Umbilical cord (tissue), 2 donors: ENCODE data around the gene TFR2. TPM values are rescaled to one million over a fixed set of nuclear protein-coding genes. Genes with fewer than 3 reads are reported as not detected.
A peak's percentile ranks its signal among the peaks of the same experiment; 100 is the strongest.

ENCODE experiments used
- DNase-seq: peaks from one replicate; pipeline ENCODE4 v3.0.0-alpha.2; 2015; ENCODE audit warnings: low spot score
- total RNA-seq: library from RNA; depleted of rRNA; stranded (reverse); fragments of >200 nt; gene quantifications from one replicate; pipeline ENCODE4 v1.2.3, GENCODE V29; 2014; ENCODE audit warnings: low replicate concordance; ENCODE audit not compliant: insufficient read depth

The TFR2 gene
- total RNA-seq, 1 donor from 2014 or later, result 2.4 TPM

DNA sequence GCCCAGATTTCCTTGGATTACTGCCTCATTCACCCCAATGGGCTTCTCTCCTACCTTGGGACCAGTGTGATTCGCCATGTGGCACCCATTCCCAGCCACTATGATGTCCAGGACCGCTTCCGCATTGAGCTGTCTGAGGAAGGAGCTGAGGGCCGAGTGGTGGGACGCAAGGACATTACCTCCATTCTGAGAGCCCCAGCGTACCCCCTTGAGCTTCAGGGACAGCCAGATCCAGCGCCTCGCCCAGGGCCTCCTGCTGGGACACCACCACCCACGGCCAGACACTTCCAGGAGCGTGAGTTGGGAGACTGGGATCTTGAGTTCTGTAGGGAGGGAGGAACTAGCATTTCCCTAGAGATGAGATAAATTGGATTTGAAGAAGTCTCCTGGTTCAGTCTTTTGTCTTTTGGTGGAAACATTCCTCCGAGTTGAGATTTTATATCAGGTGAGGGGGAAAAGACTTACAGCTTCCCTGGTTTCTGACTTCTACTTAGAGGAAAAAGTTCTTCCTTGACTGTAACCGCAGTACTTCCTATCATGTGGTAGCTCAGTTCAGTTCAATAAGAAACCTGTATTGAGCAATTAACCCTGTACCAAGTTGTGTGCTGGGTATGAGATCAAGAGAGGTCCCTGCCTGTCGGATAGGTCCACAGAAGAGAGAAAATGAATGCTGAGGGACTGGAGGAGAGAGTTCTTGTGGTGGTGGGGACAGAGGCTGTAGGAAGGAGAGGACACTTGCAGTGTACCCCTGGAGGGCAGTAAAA lies 27.8 kb downstream of the TFR2 start:
- no peak for DNase-seq

DNA sequence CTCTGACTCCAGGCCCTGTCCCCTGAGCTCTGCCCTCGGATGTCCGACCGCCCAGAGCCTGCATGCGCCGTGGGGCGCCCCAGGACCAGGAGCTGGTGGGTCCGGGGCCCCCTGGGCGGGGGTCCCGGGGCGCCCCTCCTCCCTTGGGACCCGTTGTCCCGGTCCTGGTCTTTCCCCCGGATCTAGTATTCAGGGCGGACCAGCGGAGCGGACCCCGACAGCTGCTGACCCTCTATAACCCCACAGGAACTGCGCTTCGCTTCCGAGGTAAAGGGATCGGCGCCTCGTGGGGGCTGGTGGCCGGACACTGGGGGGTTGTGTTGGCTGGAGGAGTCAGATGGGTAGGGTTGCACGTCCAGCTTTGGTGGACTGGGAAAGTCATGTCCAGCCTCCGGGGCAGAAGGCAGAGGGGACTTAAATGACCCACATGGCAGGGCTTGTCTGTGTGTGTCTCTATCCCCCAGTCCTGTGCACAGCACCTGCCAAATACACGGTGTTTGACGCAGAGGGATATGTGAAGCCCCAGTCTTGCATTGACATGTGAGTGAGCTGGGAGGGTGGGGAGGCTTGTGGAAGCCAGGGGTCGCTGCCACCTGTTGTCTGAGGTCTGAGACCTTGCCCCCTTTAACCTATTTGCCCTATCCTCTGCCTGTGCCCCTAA lies 28.5 kb downstream of the TFR2 start:
- no peak for DNase-seq

DNA sequence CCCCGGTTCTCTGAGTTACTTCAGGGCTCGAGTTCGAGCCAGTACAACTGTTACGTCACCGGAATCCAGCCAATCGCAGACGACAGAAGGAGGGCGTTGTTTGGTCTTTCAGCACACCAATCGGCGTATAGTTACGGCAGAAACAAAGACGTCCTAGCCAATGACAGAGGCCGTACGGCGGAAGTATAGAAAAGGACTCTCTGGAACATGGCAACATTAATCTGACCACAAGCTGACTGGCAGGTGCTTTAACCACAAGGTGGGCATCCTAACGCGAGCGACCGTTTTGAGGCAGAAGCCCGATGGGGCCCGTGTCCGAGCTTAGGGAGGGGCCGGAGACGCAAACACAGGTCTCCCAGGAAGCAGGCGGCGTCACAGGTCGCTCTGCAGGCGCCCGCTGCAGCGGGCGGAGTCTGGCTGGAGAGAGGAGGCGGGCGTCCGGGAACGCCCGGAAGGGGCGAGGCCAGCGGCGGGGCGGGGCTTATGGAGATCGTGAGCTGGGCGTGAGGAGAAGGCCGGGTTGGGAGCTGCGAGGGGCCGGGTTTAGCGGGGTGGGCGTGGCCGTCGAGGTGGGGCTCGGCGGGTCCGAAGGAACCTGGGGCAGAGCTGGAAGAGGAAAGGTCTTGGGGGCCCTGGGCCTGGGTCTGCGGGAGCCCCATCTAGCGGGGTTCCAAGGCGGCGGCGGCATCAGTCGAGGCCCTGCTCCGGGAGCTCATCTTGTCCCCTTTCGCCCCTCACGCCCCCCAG lies 29.2 kb downstream of the TFR2 start, which contains the start of gene MOSPD3:
Gene MOSPD3 (plus strand): TSS at position 558 of the 747 bp plus-strand sequence. CDS start 252 bp downstream, outside the sequence.
- peak; percentile 100 for DNase-seq

DNA sequence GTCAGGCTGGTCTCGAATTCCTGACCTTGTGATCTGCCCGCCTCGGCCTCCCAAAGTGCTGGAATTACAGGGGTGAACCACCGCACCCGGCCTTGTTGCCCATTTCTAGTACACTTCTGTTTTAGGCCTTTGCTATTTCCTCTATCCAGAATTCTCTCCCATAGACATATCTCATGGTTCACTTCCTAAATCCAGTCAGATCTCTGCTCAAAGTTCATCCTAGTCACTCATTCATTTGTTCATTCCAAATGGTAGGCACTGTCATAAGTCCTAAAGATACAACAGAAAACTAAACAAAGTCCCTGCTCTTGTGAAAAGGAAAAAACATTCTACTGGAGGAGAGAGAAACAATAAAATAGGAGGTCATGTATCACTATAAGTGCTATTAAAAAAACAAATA lies 31.4 kb downstream of the TFR2 start:
- DNase-seq, result no peak

DNA sequence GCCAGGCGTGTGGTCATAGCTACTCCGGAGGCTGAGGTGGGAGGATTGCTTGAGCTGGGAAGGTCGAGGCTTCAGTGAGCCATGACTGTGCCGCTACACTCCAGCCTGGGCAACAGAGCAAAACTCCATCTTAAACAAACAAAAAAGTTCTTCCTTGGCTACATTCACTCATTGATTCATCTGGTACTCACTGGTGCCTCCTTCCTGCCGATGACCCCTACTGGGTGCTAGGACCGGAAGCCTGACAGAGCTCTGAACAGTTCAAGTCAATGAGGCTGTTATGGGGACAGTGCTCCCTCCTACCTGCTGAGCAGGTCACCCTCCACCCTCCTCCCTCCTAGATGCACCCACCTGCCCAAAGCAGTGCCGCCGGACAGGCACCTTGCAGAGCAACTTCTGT lies 34.2 kb downstream of the TFR2 start:
- no peak for DNase-seq

DNA sequence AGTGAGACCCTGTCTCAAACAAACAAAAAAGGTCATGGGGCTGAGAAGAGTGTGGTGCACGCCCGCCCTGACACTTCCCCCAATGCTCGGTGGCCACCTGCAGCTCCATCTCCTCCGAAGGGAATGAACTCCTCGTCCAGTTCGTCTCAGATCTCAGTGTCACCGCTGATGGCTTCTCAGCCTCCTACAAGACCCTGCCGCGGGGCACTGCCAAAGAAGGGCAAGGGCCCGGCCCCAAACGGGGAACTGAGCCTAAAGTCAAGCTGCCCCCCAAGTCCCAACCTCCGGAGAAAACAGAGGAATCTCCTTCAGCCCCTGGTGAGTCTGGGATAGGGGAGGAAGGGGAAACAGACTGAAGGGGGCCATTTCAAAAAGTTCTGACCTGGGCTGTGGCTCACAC lies 35.0 kb downstream of the TFR2 start:
- DNase-seq, result no peak

DNA sequence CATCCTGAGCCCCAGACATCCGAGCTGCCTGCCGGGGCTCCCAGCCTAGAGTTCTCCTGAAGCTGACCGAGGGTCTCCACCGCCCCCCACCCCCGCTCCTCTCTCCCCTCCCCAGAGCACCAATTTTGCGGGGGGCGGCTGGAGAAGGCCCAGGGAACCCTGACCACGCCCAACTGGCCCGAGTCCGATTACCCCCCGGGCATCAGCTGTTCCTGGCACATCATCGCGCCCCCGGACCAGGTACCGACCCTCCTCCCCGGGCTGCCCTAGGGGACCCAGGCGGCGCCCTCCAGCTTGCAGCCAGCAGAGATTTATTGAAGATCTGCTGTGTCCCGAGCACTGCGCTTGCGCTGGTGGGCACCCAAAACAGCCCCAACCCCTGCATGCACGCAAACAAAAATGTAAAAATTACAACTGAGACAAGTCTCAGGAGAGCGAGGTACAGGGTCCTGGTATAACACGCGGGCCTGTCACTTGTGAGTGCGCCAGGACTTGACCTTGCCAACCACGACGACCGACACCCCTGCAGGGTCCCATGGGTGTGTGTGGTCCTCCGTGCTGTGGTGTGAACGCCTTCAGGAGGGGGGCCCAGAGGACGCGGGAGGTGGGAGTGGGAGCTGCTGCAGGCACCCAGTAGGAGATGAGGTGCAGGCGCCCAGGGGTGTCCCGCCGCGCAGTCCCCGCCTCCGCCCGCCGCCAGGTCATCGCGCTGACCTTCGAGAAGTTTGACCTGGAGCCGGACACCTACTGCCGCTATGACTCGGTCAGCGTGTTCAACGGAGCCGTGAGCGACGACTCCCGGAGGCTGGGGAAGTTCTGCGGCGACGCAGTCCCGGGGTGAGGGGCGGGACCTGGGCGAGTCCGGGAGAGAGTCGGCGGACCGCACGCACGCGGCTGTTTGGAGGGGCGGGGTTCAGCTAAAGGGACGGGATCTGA lies 36.1 kb downstream of the TFR2 start:
- no peak for DNase-seq

DNA sequence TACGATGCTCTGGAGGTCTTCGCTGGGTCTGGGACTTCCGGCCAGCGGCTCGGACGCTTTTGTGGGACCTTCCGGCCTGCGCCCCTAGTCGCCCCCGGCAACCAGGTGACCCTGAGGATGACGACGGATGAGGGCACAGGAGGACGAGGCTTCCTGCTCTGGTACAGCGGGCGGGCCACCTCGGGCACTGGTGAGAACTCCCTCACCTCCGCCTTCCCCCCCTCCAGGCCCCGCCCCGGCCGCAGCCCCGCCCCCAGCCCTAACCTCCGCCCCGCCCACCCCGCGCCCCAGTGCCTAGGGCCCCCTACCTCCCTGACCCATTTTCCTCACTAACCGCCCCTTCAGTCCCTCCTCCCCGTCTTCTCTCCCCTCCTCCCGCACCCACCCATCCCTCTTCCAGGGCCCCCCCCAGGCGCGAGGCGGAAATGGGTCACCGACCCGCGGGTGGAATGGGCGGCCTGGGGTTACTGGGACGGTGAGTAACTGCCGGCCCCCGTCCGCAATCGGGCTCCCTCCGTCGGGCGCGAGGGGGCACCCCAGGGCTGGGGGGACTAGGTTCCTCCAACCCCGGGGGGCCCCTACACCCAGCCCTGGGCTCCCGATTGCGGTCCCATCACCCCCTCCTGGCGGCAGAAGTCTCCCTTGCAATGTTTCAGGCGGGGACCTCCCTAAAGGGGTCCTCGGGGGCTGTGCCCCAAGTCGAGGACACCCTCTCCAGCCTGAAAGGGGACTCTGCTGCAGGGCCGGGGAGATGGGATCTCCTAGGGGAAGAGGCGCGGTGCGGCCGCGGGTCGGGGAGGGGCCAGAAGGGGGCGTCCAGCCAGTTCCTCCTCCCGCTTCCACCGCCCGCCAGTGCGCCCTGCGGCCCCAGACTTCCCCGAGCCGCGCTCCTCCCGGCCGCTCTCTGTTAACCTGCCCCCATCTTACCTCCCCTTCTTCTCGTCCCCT lies 37.0 kb downstream of the TFR2 start:
- peak; percentile 62 for DNase-seq

DNA sequence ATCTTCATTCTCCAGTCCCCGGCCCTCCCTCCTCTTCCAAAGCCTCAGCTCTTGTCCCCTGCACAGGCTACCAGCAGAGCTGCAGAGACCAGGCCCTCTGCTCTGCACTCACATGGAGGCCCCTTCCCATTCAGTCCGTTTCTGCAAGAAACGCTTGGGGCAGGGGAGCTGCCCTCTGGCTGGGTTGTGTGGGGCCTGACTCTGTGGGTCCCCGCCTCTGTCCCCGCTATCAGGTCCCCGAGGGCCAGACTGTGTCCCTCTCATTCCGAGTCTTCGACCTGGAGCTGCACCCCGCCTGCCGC lies 37.7 kb downstream of the TFR2 start:
- no peak for DNase-seq

DNA sequence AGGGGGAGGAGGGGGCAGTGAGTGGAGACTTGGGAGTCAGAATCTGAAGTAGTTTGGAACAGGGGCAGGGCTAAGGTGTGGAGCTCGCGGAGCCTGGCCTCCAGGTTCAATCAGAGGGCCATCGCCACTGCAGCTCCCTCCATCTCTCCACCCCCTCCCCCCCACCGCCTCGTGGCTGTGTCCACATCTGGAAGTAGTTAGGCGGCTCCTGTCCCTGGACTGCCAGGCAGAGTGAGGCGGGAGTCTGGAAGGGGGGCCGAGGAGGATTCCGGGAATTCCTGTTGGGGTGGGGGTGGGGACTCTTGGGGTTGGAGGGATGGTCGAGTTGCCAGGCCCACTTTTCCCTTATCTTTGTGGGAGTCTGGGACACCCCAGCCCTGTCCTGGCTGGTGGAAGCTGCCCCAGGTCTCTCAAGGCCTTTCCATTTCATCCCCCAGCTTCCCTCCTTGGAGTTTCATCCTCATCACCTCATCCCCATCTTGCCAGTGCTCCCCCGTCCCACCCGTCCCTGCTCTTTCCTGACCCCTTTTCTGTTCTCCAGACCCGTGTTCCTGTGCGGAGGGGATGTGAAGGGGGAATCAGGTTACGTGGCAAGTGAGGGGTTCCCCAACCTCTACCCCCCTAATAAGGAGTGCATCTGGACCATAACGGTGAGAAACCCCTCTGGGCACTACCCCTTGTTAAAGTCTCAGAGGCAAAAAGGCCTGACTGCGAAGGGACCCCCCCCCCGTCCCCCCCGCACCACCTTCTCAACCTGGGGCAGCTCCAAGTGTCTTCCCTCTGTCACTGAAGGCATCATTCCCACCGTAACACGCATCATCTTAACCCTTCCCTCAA lies 38.2 kb downstream of the TFR2 start:
- peak; percentile 92 for DNase-seq

DNA sequence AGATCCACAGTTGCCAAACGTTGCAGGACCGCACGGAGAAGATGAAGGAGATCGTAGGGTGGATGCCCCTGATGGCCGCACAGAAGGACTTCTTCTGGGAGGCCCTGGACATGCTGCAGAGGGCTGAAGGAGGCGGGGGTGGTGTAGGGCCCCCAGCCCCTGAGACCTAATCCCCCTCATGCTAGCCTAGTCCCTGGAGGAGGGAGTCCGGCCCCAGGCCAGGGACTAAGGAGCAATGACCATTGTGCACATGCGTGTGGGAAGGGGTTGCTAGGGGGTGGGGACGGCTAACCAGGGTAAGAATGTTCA lies 40.7 kb downstream of the TFR2 start:
- no peak for DNase-seq

DNA sequence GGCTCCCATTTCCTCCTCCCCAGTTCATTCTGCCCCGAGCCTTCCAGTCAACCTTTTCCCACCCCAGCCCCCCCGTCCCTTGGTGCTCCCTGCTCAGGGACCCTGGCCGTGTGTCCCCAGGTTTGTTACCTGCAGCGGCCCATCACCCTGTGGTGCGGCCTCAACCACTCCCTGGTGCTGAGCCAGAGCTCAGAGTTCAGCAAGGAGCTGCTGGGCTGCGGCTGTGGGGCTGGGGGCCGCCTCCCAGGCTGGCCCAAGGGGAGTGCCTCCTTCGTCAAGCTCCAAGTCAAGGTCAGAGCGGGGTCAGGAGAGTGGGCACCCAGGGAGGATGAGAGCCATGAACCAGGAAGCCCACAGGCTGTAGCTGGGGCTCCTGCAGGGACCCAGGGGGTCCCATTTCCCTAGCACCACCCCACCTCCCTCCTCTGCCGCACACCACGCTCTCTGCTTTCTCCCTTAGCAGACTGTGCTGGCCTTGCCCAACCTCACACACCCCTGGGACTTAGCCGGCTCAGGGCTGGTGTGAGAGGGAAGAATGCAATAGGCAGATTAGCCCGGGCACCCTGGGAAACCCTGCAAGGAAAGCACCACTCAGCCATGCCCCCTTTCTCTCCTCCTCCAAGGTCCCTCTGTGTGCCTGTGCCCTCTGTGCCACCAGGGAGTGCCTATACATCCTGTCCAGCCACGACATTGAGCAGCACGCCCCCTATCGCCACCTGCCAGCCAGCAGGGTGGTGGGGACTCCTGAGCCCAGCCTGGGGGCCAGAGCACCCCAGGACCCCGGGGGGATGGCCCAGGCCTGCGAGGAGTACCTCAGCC lies 41.2 kb downstream of the TFR2 start:
- DNase-seq, result no peak

DNA sequence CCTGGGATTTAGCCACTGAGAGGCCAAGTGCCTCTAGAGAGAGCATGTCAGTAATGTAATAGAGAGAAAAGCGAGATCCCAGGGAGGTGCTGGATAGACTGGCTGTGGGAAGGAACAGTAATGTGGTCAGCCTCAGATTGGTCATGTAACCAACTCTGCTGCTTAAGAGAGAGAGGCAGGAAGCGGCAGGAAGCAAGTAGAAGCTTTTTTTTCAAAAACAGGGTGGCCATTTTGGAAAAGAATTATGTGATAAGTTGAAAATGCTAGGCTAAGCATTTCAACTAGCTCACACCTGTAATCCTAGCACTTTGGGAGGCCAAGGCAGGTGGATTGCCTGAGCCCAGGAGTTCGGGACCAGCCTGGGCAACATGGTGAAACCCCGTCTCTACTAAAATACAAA lies 42.9 kb downstream of the TFR2 start:
- no peak for DNase-seq

DNA sequence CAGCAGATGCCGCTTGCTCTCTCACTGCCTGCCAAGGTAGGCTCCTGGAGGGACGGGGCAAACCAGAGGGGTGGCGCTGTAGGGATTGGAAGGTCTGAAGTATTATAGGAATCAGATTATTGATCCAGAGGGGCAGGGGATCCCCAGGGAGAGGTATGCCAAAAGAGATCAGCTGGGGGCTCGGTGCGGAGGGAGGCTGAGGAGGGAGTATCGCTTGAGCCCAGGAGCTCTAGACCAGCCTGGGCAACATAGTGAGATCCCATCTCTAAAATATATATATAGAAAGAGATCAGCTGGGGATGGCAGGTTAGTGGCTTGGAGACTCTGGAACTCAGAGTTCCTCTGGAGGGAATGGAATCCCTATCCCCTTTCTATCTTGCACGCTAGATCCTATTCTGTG lies 46.2 kb downstream of the TFR2 start:
- no peak for DNase-seq

DNA sequence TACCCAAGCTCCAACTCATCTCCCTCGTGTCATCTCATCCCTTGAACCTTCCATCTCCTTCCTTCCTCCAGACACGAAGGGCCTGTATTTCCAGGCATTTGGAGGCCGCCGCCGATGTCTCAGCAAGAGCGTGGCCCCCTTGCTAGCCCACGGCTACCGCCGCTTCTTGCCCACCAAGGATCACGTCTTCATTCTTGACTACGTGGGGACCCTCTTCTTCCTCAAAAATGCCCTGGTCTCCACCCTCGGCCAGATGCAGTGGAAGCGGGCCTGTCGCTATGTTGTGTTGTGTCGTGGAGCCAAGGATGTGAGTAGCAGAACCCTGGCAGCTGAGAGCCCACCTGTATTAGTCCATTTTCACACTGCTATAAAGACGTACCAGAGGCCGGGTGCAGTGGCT lies 49.8 kb downstream of the TFR2 start:
- DNase-seq, result no peak

DNA sequence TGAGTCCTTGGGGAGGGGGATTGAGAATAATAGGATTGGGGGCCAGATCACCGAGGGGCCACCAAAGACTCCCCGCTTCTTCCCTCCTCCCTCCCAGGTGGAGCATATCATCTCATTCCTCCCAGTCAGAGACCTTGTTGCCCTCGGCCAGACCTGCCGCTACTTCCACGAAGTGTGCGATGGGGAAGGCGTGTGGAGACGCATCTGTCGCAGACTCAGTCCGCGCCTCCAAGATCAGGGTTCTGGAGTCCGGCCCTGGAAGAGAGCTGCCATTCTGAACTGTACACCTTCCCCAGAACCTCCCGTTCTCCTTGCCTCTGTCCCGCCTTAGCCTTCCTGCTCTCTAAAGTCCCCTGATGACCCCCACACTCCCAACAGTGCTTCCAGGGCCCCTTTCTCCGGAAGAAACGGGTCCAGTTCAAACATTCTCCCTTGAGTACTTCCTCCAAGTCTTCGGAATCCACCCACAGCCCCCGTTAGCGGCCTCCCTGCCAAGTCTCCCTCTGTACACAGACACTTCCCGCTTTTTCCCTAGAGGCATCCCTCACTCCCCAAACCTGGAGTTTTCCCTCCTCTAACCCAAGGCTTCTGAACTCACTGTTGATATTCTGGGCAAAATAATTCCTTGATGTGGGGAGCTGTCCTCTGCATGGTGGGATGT lies 51.1 kb downstream of the TFR2 start:
- peak; percentile 67 for DNase-seq

DNA sequence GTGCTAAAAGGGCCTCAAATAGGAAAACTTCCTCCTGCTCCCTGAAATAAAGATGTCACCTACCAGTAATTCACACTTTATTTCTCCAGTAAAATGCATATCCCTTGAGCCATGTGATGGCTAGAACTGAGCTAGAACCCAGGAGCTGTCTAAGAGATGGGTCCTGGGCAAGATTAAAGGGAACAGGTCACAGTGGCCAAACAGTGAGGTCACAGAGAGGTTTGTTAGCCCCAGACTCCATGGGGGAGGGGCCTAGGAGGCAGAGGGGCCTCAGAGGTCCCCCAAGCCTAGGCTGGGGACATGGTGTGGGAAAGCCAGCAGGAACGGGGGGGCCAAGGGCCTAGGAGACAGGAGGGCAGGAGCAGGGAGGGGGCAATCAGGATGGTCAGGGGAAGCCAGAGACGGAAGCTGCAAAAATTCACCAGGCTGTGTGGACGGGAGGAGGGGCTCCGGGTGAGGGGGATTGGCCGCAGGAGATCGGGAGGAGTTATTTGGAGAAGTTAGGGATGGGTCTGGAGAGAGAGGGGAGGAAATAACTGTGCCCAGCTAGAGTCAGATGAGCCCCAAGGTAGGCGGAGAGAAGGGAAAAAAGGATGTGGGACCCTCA lies 51.9 kb downstream of the TFR2 start:
- DNase-seq, result peak; percentile 38

DNA sequence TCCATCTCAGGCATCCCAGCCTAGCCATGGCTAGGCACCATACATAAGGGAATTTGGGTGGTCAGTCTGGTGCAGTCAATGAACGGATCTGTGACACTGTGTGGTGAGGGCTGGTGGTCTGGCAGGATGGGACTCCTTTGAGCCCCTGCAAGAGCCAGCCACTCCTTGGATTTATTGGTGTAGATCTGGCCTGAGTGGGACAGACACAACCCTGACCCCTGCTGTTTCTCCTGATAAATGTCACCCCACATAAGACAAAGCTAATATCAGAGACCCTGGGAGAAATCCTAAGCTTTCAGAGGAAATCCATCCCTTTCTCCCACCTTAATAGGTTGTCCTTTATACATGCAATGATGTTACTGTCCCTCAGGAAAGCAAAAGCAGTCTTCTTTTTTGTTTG lies 52.9 kb downstream of the TFR2 start:
- DNase-seq, result no peak
